Stimulated activated naive CD8-positive, alpha-beta T cell treated with anti-CD3 and anti-CD28 coated beads, Interleukin-15, Interleukin-2, amounts not matched to agents 100 ng/mL and 50 ng/mL, for 24 hours (primary cell): ENCODE measurements around the gene FBXW7.
A peak's percentile ranks its signal among the peaks of the same experiment; 100 is the strongest.
"Not testable (repeated sequence)": the region's sequence is repeated elsewhere in the genome, so short reads cannot be mapped to it uniquely, and the experiment has no call there.

ENCODE experiments used
- H3K27ac Mint-ChIP-seq: one replicate; pipeline ENCODE4 v1.8.0; 2021; ENCODE audit warnings: mild to moderate bottlenecking, mixed read lengths
- H3K27me3 Mint-ChIP-seq: one replicate; pipeline ENCODE4 v1.8.0; 2021; ENCODE audit warnings: mixed read lengths
- H3K36me3 Mint-ChIP-seq: one replicate; pipeline ENCODE4 v1.8.0; 2021; ENCODE audit warnings: low read depth, mixed read lengths
- H3K4me1 Mint-ChIP-seq: one replicate; pipeline ENCODE4 v1.8.0; 2021; ENCODE audit warnings: low read depth, mixed read lengths
- H3K4me3 Mint-ChIP-seq: one replicate; pipeline ENCODE4 v1.8.0; 2021; ENCODE audit warnings: mild to moderate bottlenecking, mixed read lengths
- H3K9me3 Mint-ChIP-seq: one replicate; pipeline ENCODE4 v1.8.0; 2021; ENCODE audit warnings: mixed read lengths

FBXW7 gene

GRCh38 chr4:152563209-152563608, 27.3 kb upstream of the FBXW7 start:
- Mint-ChIP-seq H3K27me3 (no peaks in the 10 kb centered on the region), H3K4me3 (no peak overlapping the region), H3K27ac (no peak overlapping the region), H3K4me1 (no peaks in the 10 kb centered on the region), H3K9me3 (no peaks in the 10 kb centered on the region), H3K36me3 (no peaks in the 10 kb centered on the region)

- H3K9me3 Mint-ChIP-seq: no peaks in the 10 kb centered on the region
- H3K27me3 Mint-ChIP-seq: no peaks in the 10 kb centered on the region
- no peaks in the 10 kb centered on the region for H3K36me3 Mint-ChIP-seq
- H3K27ac Mint-ChIP-seq: no peak overlapping the region
- H3K4me3 Mint-ChIP-seq: no peak overlapping the region
- H3K4me1 Mint-ChIP-seq: peaks cover 17% of the 10 kb centered on the region
These were observed 23.7 kb upstream of the FBXW7 start for GRCh38 chr4:152559641-152560040.

GRCh38 chr4:152558396-152558795, 22.5 kb upstream of the FBXW7 start:
- Mint-ChIP-seq H3K27ac (no peak overlapping the region), H3K9me3 (no peaks in the 10 kb centered on the region), H3K4me3 (no peak overlapping the region), H3K4me1 (peaks cover 30% of the 10 kb centered on the region), H3K27me3 (no peaks in the 10 kb centered on the region), H3K36me3 (no peaks in the 10 kb centered on the region)

- no peaks in the 10 kb centered on the region for H3K9me3 Mint-ChIP-seq
- H3K36me3 Mint-ChIP-seq: no peaks in the 10 kb centered on the region
- no peak overlapping the region for H3K4me3 Mint-ChIP-seq
- H3K27me3 Mint-ChIP-seq: no peaks in the 10 kb centered on the region
- H3K27ac Mint-ChIP-seq: no peak overlapping the region
- H3K4me1 Mint-ChIP-seq: peaks cover 45% of the 10 kb centered on the region
These were observed 20.9 kb upstream of the FBXW7 start for GRCh38 chr4:152556834-152557233.

- no peaks in the 10 kb centered on the region for H3K9me3 Mint-ChIP-seq
- H3K4me1 Mint-ChIP-seq: peaks cover 51% of the 10 kb centered on the region
- H3K27ac Mint-ChIP-seq: peak overlapping the region; percentile 1
- H3K27me3 Mint-ChIP-seq: no peaks in the 10 kb centered on the region
- H3K4me3 Mint-ChIP-seq: peak overlapping the region; percentile 17
- H3K36me3 Mint-ChIP-seq: no peaks in the 10 kb centered on the region
These were observed 20.4 kb upstream of the FBXW7 start for GRCh38 chr4:152556283-152556682.

- Mint-ChIP-seq H3K36me3 (no peaks in the 10 kb centered on the region), H3K4me1 (peaks cover 58% of the 10 kb centered on the region), H3K27ac (peak overlapping the region; percentile 80), H3K9me3 (no peaks in the 10 kb centered on the region), H3K27me3 (no peaks in the 10 kb centered on the region), H3K4me3 (no peak overlapping the region)
These were observed 18.9 kb upstream of the FBXW7 start for GRCh38 chr4:152554742-152555141.

GRCh38 chr4:152550687-152551086, 14.8 kb upstream of the FBXW7 start:
- not testable (repeated sequence) for H3K27ac Mint-ChIP-seq, H3K36me3 Mint-ChIP-seq, H3K27me3 Mint-ChIP-seq, H3K4me3 Mint-ChIP-seq, H3K9me3 Mint-ChIP-seq
- H3K4me1 Mint-ChIP-seq: peaks cover 49% of the 10 kb centered on the region

GRCh38 chr4:152545088-152545487, 9.2 kb upstream of the FBXW7 start:
- Mint-ChIP-seq H3K9me3 (no peaks in the 10 kb centered on the region), H3K27me3 (no peaks in the 10 kb centered on the region), H3K4me1 (peaks cover 8% of the 10 kb centered on the region), H3K4me3 (no peak overlapping the region), H3K36me3 (no peaks in the 10 kb centered on the region), H3K27ac (no peak overlapping the region)

GRCh38 chr4:152544533-152544932, 8.6 kb upstream of the FBXW7 start:
- not testable (repeated sequence) for H3K36me3 Mint-ChIP-seq, H3K27ac Mint-ChIP-seq, H3K9me3 Mint-ChIP-seq, H3K27me3 Mint-ChIP-seq, H3K4me3 Mint-ChIP-seq
- H3K4me1 Mint-ChIP-seq: peaks cover 13% of the 10 kb centered on the region

- Mint-ChIP-seq H3K9me3 (no peaks in the 10 kb centered on the region), H3K27me3 (no peaks in the 10 kb centered on the region), H3K36me3 (peaks cover 12% of the 10 kb centered on the region), H3K4me1 (peaks cover 45% of the 10 kb centered on the region), H3K27ac (no peak overlapping the region), H3K4me3 (no peak overlapping the region)
These were observed 5.0 kb upstream of the FBXW7 start for GRCh38 chr4:152540941-152541340.

GRCh38 chr4:152540293-152540674, 4.4 kb upstream of the FBXW7 start:
- Mint-ChIP-seq H3K4me1 (peaks cover 44% of the 10 kb centered on the region), H3K27me3 (no peaks in the 10 kb centered on the region), H3K4me3 (no peak overlapping the region), H3K27ac (peak overlapping the region; percentile 58), H3K9me3 (no peaks in the 10 kb centered on the region), H3K36me3 (peaks cover 12% of the 10 kb centered on the region)

- H3K9me3 Mint-ChIP-seq: no peaks in the 10 kb centered on the region
- H3K4me1 Mint-ChIP-seq: peaks cover 41% of the 10 kb centered on the region
- H3K27me3 Mint-ChIP-seq: no peaks in the 10 kb centered on the region
- no peak overlapping the region for H3K4me3 Mint-ChIP-seq
- peak overlapping the region; percentile 81 for H3K27ac Mint-ChIP-seq
- peaks cover 13% of the 10 kb centered on the region for H3K36me3 Mint-ChIP-seq
These were observed 3.8 kb upstream of the FBXW7 start for GRCh38 chr4:152539556-152540292.

- Mint-ChIP-seq H3K4me1 (peaks cover 55% of the 10 kb centered on the region), H3K27ac (peak overlapping the region; percentile 97), H3K4me3 (peak overlapping the region; percentile 94), H3K9me3 (no peaks in the 10 kb centered on the region), H3K36me3 (peaks cover 22% of the 10 kb centered on the region), H3K27me3 (no peaks in the 10 kb centered on the region)
These were observed 2.0 kb upstream of the FBXW7 start for GRCh38 chr4:152537881-152538280.

- Mint-ChIP-seq H3K9me3 (no peaks in the 10 kb centered on the region), H3K36me3 (peaks cover 32% of the 10 kb centered on the region), H3K27me3 (no peaks in the 10 kb centered on the region), H3K4me3 (peak overlapping the region; percentile 94), H3K4me1 (peaks cover 67% of the 10 kb centered on the region), H3K27ac (peak overlapping the region; percentile 97)
These were observed 772 bp upstream of the FBXW7 start for GRCh38 chr4:152536545-152537182.

GRCh38 chr4:152535360-152535902, 461 bp downstream of the FBXW7 start:
- peaks cover 34% of the 10 kb centered on the region for H3K36me3 Mint-ChIP-seq
- peaks cover 78% of the 10 kb centered on the region for H3K4me1 Mint-ChIP-seq
- no peaks in the 10 kb centered on the region for H3K9me3 Mint-ChIP-seq
- H3K27ac Mint-ChIP-seq: peak overlapping the region; percentile 97
- peak overlapping the region; percentile 95 for H3K4me3 Mint-ChIP-seq
- no peaks in the 10 kb centered on the region for H3K27me3 Mint-ChIP-seq
